Esophagus muscularis mucosa (tissue), 4 donors: ENCODE data around the gene RUNX2. TPM values are rescaled to one million over a fixed set of nuclear protein-coding genes. Genes with fewer than 3 reads are reported as not detected.

ENCODE experiments used
- DNase-seq: peaks from one replicate; pipeline ENCODE4 v3.0.0-alpha.2; 2017; ENCODE audit errors: extremely low spot score
- H3K27ac ChIP-seq, 4 donors: fragments of 200-600 bp; sonication (generic); replicated peaks in 1 of 4; 1 replicate in 3 of 4; 2 replicates in 1 of 4; pipeline ENCODE4 v1.5.1; 2016 to 2019; ENCODE audit warnings: mild to moderate bottlenecking in 1 of 4
- H3K27me3 ChIP-seq, 4 donors: fragments of 200-600 bp; sonication (generic); one replicate each; pipeline versions ENCODE4 v1.5.1 to v1.6.0; 2016 to 2019
- H3K36me3 ChIP-seq, 4 donors: fragments of 200-600 bp; sonication (generic); one replicate each; pipeline ENCODE4 v1.5.1; 2016 to 2019
- H3K4me1 ChIP-seq, 4 donors: fragments of 200-600 bp; sonication (generic); one replicate each; pipeline ENCODE4 v1.5.1; 2016 to 2019
- H3K4me3 ChIP-seq, 4 donors: fragments of 200-600 bp; sonication (generic); 1 replicate in 2 of 4; 2 replicates in 2 of 4; pipeline ENCODE4 v1.5.1; 2016 to 2019; ENCODE audit warnings: mild to moderate bottlenecking in 4 of 4, moderate library complexity in 1 of 4
- H3K9me3 ChIP-seq, 4 donors: fragments of 200-600 bp; sonication (generic); 1 replicate in 3 of 4; 2 replicates in 1 of 4; pipeline ENCODE4 v1.5.1; 2016 to 2019
- EP300 ChIP-seq: sonication (generic); formaldehyde crosslinking; IDR thresholded peaks from one replicate; pipeline ENCODE4 v1.6.1; 2017; ENCODE audit warnings: antibody characterized with exemption
- POLR2A ChIP-seq: fragments of 450-650 bp; IDR thresholded peaks from one replicate; pipeline ENCODE4 v1.6.1; 2017; ENCODE audit warnings: antibody characterized with exemption, moderate library complexity, mild to moderate bottlenecking, low read depth
- POLR2AphosphoS5 ChIP-seq, 2 donors: sonication (generic); formaldehyde crosslinking; IDR thresholded peaks; one replicate each; pipeline ENCODE4 v1.6.1; 2017; ENCODE audit warnings: antibody characterized with exemption in 2 of 2
- WGBS: methylation state at CpG from one replicate; pipeline ENCODE4 v1.1.5; 2018; 5-methylcytosine and 5-hydroxymethylcytosine counted together
- intact Hi-C: fragments of 100-400 bp; cut with DNase I; formaldehyde crosslinking; loops from one replicate; pipeline ENCODE4 v1.15.1; 2023
- total RNA-seq, 4 donors: library from RNA; depleted of rRNA; stranded (reverse); fragments of >200 nt; gene quantifications; one replicate each; pipeline versions ENCODE4 v1.1.0 to v1.2.1, GENCODE V29; 2016
- TF ChIP-seq, protein P1 (sequence below), 3 experiments: fragments of 200-600 bp in 2 of 3; fragments of 450-650 bp in 1 of 3; sonication (generic) in 2 of 3; IDR thresholded peaks; one replicate each; pipeline ENCODE4 v1.5.1; 2017 to 2019; ENCODE audit warnings: antibody characterized with exemption in 3 of 3, mild to moderate bottlenecking in 2 of 3, moderate library complexity in 1 of 3

RUNX2 gene
- total RNA-seq, 4 donors from 2014 or later, result 1.0 to 1.6 (median 1.4) TPM

DNA sequence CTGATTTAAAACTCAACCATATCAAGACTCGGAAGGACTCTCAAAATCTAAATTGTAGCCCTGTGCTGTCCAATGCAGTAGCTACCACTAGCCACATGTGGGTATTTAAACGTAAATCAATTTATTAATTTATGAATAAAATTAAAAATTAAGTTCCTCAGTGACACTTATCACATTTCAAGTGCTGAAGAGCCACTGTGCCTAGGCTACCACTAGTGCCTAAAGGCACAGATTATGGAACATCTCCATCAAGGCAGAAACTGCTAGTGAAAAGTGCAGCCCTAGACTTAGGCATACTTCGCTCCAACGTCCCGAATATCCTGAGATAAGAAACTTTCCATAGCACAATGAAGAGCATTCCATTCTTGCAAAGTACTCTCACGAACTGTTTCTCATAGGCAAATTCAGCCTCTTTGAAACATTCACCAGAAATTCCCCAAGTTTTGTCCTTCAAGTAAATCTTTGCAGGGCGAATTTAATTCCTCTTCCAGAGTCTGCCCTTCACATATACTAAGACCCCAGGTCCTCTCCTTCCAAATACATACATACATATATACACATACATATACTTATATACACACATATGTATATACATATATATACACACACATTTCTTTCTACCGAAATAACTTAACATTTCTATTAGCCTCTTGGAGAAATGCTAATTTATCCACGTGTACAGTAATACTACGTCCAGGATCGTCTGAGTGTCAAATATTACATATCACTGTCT lies 48.3 kb downstream of the RUNX2 start:
- WGBS, result 37% methylated on average over 11 of the region's 11 CpGs
- peak overlapping the region; percentile 66 to 95 (median 80) for H3K4me3 ChIP-seq
- peak overlapping the region; percentile 92 to 98 (median 95) for H3K27ac ChIP-seq
- H3K9me3 ChIP-seq, result no peaks in the 10 kb centered on the region
- no peak for TF ChIP-seq POLR2A
- no peak for DNase-seq
- H3K36me3 ChIP-seq, result no peaks in the 10 kb centered on the region
- no peaks in the 10 kb centered on the region for H3K27me3 ChIP-seq
- intact Hi-C loops, result no loop called here
- H3K4me1 ChIP-seq, result peaks cover 3 to 20% (median 13%) of the 10 kb centered on the region in 4 donors

DNA sequence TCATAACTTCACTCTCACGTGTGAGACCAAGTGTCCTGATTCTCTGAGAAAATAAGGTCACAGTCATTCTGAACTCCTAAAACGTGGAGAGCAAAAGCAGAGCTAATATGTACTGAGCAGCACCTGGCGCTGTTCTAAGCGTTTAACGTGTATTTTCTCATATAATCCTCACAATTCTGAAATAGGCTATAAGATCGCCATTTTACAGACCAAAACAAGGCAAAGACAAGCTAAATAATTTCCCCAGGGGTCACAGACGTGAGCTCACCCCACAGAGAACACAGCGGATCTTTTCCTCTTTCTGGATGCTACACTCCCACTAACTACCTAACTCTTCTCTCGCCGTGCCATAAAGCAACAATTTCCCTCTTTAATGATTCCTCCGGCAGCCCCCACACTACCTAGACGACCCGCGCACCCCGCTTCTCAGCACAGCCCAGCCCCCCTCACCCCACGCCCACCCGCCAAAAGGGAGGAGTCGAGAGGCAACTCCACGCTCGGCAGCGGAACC lies 49.0 kb downstream of the RUNX2 start:
- TF ChIP-seq POLR2AphosphoS5 (IDR thresholded peaks at IDR 0.05), result no peak
- TF ChIP-seq, protein P1, sequence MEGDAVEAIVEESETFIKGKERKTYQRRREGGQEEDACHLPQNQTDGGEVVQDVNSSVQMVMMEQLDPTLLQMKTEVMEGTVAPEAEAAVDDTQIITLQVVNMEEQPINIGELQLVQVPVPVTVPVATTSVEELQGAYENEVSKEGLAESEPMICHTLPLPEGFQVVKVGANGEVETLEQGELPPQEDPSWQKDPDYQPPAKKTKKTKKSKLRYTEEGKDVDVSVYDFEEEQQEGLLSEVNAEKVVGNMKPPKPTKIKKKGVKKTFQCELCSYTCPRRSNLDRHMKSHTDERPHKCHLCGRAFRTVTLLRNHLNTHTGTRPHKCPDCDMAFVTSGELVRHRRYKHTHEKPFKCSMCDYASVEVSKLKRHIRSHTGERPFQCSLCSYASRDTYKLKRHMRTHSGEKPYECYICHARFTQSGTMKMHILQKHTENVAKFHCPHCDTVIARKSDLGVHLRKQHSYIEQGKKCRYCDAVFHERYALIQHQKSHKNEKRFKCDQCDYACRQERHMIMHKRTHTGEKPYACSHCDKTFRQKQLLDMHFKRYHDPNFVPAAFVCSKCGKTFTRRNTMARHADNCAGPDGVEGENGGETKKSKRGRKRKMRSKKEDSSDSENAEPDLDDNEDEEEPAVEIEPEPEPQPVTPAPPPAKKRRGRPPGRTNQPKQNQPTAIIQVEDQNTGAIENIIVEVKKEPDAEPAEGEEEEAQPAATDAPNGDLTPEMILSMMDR (IDR thresholded peaks at IDR 0.05), result no peak
- no peak for TF ChIP-seq EP300
- no peak for TF ChIP-seq POLR2A
- intact Hi-C loops, result no loop called here
- H3K27ac ChIP-seq, result peak overlapping the region; percentile 92 to 98 (median 95)
- no peaks in the 10 kb centered on the region for H3K27me3 ChIP-seq
- peaks cover 3 to 20% (median 13%) of the 10 kb centered on the region in 4 donors for H3K4me1 ChIP-seq
- peak overlapping the region; percentile 66 to 95 (median 80) for H3K4me3 ChIP-seq
- WGBS, result 2% methylated on average over 21 of the region's 21 CpGs
- H3K36me3 ChIP-seq, result no peaks in the 10 kb centered on the region
- peak; percentile 93 for DNase-seq
- H3K9me3 ChIP-seq, result no peaks in the 10 kb centered on the region

DNA sequence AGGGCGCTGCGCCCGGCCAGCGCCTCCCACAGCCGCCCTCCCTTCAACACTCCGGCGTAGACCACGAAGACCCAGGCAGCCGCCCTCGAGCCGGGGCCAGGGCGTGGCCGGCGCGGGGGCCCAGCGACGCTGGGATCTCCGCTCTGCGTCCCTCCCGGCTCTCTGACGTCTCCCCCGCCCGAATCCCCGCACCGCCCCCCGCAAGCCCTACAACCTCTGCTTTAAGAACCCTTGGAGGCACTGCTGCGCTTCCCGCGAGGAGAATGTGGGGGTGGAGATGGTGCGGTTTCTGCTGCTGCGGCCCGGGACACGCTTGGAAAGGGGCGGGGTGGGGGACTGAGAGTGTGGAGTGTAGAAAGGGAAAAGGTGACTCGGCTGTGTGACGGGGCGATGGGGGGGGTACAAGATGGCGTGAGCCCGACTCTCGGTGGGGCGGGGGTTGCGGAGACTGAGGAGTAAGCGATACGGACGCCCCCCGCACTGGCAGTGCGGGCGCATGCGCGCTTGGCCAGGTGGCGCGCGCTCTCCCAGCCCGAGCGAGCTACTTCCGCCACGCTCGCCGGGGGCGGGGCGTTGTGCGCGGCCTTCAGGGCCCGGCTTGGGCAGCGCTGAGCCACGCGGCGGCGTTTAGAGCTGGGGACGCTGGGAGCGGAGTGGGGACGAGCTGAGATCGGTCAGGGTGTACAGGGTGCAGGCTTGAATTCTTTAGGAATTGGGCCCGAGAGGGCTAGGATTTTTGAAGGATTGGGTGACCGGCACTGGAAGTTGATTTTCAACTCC lies 49.6 kb downstream of the RUNX2 start, which contains the start of gene SUPT3H:
SUPT3H (minus strand) TSS at position 381 of the 780 bp plus-strand sequence.
- intact Hi-C loops, result no loop called here
- TF ChIP-seq POLR2AphosphoS5 (IDR thresholded peaks at IDR 0.05), result peak; percentile 86 to 88
- no peak for TF ChIP-seq EP300
- TF ChIP-seq POLR2A, result peak; percentile 47
- TF ChIP-seq, protein P1 (IDR thresholded peaks at IDR 0.05), result peak in 2 of 3 experiments; percentile 25 to 38
- Histone ChIP-seq H3K9me3 (no peaks in the 10 kb centered on the region), H3K27me3 (no peaks in the 10 kb centered on the region), H3K27ac (peak within 1 kb of the TSS; percentile 92 to 98 (median 95)), H3K36me3 (no peaks in the 10 kb centered on the region), H3K4me3 (peak within 1 kb of the TSS; percentile 66 to 95 (median 80)), H3K4me1 (peaks cover 3 to 20% (median 13%) of the 10 kb centered on the region in 4 donors)
- WGBS, result under 1% methylated on average over 62 of the region's 75 CpGs
- DNase-seq, result peak; percentile 95

DNA sequence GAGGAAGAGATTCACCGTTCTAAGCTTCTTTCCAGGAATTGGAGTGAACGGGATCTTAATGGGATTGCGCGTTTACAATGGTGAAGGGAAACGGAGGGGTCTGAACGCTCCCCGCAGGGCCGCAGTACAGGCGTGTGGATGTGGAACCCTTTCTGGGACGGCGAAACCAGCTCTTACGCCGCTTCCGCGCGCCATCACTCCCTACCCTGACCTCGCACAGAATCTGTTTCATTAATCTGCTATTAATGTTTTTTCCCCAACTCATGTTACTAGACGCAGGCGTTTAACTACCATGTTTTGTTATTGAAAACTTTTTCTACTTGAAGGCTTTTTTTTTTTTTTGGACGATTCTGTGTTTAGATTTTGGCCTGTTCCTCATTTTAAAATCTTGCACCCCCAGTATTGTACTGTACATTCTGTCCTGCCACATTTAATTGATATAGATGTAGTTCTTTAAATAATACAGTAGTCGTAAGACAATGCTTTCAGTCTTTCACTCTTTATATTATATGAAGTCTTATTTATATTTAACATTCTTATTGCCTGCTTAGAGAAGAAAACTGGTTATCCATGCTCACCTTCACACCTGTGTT lies 50.3 kb downstream of the RUNX2 start:
- WGBS, result under 1% methylated on average over 21 of the region's 21 CpGs
- Histone ChIP-seq H3K4me1 (peaks cover 3 to 20% (median 13%) of the 10 kb centered on the region in 4 donors), H3K27me3 (no peaks in the 10 kb centered on the region), H3K4me3 (peak overlapping the region; percentile 66 to 95 (median 80)), H3K27ac (peak overlapping the region; percentile 92 to 98 (median 95)), H3K9me3 (no peaks in the 10 kb centered on the region), H3K36me3 (no peaks in the 10 kb centered on the region)
- no peak for TF ChIP-seq POLR2AphosphoS5 (IDR thresholded peaks at IDR 0.05)
- TF ChIP-seq, protein P1 (IDR thresholded peaks at IDR 0.05), result no peak
- TF ChIP-seq POLR2A, result no peak
- TF ChIP-seq EP300, result no peak
- intact Hi-C loops, result no loop called here
- no peak for DNase-seq
